Stimulated activated CD4-positive, alpha-beta T cell treated with anti-CD3 and anti-CD28 coated beads, Interleukin-15, amount 100 ng/mL, for 24 hours (primary cell): ENCODE measurements around the gene ZNF850.

ENCODE experiments used
- DNase-seq: peaks from one replicate; pipeline ENCODE4 v3.0.0-alpha.2; 2020

Gene ZNF850

DNA sequence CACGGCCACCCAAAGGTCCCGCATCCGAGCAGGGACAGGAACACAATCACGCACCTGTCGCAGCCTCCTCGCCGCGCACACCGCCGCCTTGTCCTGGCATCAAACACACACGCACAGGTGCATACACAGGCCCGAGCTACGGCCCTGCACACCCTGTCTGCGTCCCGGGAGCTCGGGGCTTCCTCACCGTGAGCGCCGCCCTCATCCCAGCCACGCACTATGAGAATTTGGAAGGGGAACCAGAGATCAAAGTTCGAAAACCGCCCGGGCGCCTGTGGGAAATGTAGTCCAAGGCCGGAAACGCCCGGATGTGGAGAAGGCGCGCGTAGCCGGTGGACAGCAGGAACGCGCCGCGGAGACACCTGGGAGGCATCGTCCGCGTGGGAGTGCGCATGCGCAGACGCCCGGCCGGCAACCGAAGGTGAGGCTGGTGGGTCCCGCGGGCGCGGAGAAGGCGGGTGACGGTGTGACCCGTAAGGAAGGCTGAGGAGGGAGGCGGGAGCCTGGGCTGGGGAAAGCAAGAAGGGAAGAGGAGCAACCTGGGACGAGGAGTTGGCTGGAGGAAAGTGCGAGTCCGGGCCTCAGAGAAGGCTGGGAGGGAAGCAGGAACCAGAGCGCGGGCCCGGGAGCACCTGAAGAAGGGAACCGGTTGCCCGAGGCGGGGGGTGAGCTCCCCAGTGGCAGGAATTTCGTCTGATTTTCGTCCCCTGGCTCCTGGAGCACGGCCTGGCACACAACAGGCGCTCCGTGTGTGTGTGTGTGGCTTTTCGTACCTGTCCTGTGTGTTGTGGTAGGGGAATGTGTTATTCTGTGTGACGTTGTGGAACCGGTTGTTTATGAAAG is 85.2 kb downstream of the ZNF850 start, which contains the start of gene ZNF567:
Gene ZNF567, plus strand, starts transcription at position 399 of the 843 bp plus-strand sequence. CDS start 7,256 bp downstream, outside the sequence.
- peak; percentile 98 for DNase-seq

DNA sequence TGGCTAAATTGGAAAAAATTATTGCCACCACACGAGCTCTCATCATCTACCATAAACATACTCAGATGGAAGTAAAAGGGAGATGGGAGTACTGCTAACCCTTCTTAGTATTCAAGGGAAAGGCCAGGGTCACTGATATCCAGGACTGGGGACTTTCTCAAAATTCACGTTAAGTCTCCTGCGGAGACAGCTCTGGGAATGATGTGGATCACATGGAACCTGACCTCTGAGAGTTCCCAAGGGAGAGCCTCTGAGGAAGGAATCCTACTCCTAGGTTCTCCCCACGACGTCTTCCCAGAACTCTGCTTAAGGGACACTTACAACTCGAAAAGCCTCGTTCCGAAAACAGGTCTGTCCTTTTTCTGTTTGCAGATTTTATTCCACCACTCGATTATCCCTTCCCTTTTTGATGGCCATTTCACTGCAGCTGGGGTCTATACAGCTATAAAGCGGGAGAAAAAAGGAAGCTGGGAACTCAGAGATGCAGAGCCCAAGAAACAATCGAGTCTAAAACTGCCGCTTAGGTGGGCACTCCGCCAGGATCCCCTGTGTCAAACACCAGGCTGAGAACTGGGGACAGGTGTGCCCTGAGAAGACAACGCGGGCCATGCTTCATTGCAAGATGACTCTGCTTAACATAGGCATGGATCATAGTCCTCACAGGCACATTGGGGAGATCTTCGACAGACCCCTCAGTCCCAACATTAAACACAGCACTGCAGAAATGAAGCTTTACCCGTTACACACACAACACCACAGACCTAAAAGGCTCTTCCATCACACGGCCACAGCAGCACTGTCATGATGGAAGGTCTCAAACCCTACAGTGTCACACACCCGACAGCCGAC is 86.0 kb downstream of the ZNF850 start:
- DNase-seq: no peak

DNA sequence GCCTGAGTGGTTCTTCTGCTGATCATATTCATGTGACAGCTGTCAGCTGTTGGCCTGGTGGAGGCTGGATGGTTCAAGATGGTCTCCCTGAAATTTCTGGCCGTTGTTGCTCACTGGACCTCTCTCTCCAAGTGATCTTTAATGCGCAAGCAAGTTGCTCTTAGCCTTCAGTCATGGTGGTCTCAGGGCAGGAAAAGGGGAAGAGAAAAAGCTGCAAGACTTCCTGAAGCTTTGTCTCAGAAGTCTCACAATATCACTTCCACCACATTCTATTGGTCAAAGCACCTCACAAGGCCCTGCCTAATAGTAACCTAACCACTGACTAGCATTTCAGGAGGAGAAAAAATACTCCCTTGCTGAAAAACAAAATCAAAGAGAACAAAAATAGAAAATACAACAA is 86.8 kb downstream of the ZNF850 start:
- DNase-seq: no peak

DNA sequence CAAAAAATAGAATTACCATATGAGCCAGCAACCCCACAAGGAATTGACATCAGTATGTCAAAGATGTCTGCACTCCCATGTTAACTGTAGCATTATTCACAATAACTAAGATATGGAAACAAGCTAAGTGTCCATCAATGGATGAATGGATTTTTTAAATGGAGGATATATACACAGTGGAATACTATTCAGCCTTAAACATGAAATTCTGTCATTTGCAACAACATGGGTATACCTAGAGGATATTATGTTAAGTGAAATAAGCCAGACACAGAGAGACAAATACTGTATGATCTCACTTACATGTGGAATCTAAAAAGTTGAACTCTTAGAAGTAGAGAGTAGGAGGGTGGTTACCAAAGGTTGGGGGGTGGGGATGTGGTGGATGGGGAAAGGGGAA is 93.2 kb downstream of the ZNF850 start:
- no peak for DNase-seq

DNA sequence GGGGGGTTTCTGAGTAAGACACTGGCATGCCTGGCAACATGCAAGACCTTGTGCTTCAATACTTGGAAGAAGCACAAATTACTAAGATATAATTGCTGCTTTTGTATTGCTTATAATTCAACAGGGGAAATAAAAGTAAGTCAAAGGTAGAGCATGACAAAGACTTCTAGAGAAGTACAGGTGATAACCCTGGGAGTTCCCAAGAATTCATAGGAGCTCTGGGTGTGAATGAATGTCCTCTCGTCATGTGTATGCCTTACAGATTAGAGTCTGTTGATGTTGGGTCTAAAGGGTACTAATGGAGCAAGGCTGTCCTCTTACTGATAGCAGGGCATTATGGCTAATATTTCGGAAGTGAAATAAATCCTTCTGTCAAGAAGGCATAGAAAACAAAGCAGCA is 98.4 kb downstream of the ZNF850 start:
- DNase-seq: no peak

DNA sequence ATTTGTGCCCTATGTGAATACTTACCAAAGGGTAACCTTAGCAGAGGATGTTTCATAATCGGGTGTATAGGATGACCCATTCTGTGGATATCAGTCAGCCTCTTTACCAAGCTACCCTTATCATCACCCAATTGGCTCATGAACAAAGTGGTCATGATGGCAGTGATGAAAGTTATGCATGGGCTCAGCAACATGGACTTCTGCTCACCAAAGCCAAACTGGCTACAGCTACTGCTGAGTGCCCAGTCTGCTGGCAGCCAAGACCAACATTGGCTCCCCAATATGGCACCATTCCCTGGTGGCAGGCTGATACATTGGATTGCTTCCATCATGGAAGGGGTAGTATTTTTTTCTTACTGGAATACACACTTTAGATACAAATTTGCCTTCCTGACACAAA is 100.2 kb downstream of the ZNF850 start:
- DNase-seq: no peak

DNA sequence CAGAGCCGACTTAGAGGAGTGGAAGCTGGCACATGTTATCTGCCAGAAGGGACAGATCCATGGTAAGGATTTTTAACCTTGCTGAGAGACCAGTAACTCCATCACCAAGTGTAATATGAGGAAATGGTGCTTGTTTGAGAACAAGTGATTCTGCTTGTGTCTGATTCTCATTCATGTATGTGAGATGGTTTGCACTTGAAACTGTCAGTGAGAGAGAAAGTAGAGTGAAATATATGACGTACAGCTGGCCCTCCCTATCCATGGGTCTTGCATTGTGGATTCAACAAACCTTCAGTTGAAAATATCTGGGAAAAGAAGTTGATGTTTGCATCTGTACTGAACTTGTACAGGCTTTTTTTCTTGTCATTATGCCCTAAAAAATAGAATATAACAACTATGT is 104.0 kb downstream of the ZNF850 start:
- no peak for DNase-seq

DNA sequence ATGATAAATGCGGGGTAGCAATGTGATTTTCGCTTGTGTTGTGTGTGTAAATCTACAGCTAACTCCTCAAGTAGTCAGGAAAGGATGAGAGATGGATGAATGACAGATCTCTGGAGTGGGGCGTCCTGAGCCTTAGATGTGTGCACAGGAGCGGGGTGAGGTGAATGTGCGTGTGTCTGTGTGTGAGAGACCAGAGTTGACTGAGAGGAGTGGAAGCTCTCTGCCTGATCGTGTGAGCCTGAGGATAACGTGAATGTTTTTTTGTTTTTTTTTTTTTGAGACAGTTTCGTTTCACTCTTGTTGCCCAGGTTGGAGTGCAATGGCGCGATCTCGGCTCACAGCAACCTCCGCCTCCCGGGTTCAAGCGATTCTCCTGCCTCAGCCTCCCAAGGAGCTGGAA is 106.8 kb downstream of the ZNF850 start:
- DNase-seq: no peak
